Activated naive CD8-positive, alpha-beta T cell (primary cell): Measurements from ENCODE around the gene ARHGDIG.

Experiments
- H3K27ac Mint-ChIP-seq: one replicate; pipeline ENCODE4 v1.8.0; 2021; ENCODE audit warnings: mixed read lengths
- H3K27me3 Mint-ChIP-seq: one replicate; pipeline ENCODE4 v1.8.0; 2021; ENCODE audit warnings: mixed read lengths
- H3K36me3 Mint-ChIP-seq: one replicate; pipeline ENCODE4 v1.8.0; 2021; ENCODE audit warnings: mixed read lengths
- H3K4me1 Mint-ChIP-seq: one replicate; pipeline ENCODE4 v1.8.0; 2021; ENCODE audit warnings: low read depth, mixed read lengths
- H3K4me3 Mint-ChIP-seq: one replicate; pipeline ENCODE4 v1.8.0; 2021; ENCODE audit warnings: mild to moderate bottlenecking, mixed read lengths
- H3K9me3 Mint-ChIP-seq: one replicate; pipeline ENCODE4 v1.8.0; 2021; ENCODE audit warnings: low read depth, mixed read lengths

The ARHGDIG gene

GRCh38 chr16:269061-269796 is 11.2 kb upstream of the ARHGDIG start:
- no peaks in the 10 kb centered on the region for H3K36me3 Mint-ChIP-seq
- no peak overlapping the region for H3K27ac Mint-ChIP-seq
- H3K4me1 Mint-ChIP-seq, result no peaks in the 10 kb centered on the region
- no peak overlapping the region for H3K4me3 Mint-ChIP-seq
- H3K27me3 Mint-ChIP-seq, result no peaks in the 10 kb centered on the region
- no peaks in the 10 kb centered on the region for H3K9me3 Mint-ChIP-seq

- Mint-ChIP-seq H3K27ac (no peak overlapping the region), H3K4me3 (no peak overlapping the region), H3K9me3 (no peaks in the 10 kb centered on the region), H3K4me1 (no peaks in the 10 kb centered on the region), H3K36me3 (no peaks in the 10 kb centered on the region), H3K27me3 (no peaks in the 10 kb centered on the region)
Measured at GRCh38 chr16:270381-271255, 9.8 kb upstream of the ARHGDIG start.

- no peak overlapping the region for H3K27ac Mint-ChIP-seq
- H3K4me1 Mint-ChIP-seq, result peaks cover 4% of the 10 kb centered on the region
- no peak overlapping the region for H3K4me3 Mint-ChIP-seq
- H3K9me3 Mint-ChIP-seq, result no peaks in the 10 kb centered on the region
- no peaks in the 10 kb centered on the region for H3K36me3 Mint-ChIP-seq
- H3K27me3 Mint-ChIP-seq, result peaks cover 3% of the 10 kb centered on the region
Measured at GRCh38 chr16:272633-273546, 7.5 kb upstream of the ARHGDIG start.

DNA sequence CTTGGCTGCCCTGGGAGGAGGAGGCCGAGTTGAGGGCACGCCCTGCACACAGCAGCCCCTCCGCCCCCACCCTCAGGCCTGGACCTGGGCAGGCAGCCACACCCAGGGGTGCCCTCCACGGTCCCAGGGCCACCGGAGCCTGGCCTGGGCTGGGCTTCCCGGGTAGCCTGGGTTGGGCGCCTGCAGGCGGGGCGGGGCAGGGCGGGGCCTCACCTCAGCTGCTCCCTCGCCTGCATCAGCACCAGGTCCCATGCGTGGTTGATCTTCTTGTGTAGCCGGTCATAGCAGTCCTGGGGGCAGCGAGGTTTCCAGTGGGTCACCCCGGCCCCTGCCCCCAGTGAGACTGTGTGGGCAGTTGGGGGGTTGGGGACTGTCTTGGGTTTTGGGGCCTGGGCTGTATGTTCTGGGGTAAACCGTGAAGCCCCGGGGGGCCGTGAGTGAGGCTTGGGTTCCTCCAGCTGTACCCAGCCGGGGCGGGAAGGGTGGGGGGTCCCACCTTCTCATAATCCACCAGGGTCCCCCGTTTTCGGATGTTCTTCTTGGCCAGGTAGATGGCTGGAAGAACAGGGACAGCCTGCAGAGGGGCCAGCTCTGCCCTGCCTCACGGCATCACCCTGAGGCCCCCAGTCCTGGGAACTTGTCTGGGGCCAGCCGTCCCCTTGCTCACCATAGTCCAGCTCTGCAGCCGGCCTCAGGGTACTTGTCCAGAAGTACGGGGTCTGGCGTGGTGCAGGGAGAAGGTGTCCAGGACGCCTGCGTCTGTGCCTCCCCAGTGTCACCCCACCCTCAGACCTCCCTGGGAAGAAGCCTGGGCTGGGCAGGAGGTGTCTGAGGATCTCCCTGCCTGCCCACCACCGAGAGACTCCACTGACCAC is 6.6 kb upstream of the ARHGDIG start:
- no peaks in the 10 kb centered on the region for H3K9me3 Mint-ChIP-seq
- no peak overlapping the region for H3K27ac Mint-ChIP-seq
- no peak overlapping the region for H3K4me3 Mint-ChIP-seq
- H3K36me3 Mint-ChIP-seq, result no peaks in the 10 kb centered on the region
- peaks cover 4% of the 10 kb centered on the region for H3K4me1 Mint-ChIP-seq
- H3K27me3 Mint-ChIP-seq, result peaks cover 3% of the 10 kb centered on the region

DNA sequence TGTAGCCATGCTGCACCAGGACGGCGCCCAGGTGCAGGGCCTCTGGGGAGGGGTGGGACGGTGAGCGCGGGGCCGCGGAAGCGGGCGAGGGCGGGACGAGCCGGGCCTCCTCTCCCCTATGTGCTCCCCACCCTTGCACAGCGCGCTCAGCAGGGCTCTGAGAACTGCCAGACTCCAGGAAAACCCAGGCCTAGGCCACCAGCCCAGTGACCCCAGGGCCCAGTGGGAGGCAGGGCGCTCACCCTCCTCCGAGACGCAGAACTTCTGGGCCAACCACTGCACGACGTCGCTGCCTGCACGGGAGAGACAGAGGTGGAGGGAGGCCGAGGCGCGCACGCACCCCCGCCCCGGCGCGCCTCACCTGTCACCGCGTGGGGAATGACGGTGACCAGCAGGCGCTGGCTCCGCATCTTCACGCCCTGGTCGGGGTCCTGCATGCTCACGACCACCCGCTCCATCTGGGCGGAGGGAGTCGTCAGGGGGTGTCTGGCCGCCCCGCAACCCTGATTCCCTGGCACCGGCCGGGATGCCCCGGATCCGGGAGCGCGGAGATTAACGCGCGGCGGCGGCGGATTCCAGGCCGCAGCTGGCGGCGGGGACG is 5.2 kb upstream of the ARHGDIG start:
- Mint-ChIP-seq H3K4me3 (peak overlapping the region; percentile 64), H3K9me3 (no peaks in the 10 kb centered on the region), H3K36me3 (no peaks in the 10 kb centered on the region), H3K27me3 (peaks cover 5% of the 10 kb centered on the region), H3K4me1 (peaks cover 8% of the 10 kb centered on the region), H3K27ac (no peak overlapping the region)

- H3K27me3 Mint-ChIP-seq, result peaks cover 5% of the 10 kb centered on the region
Measured at GRCh38 chr16:275786-276232, 4.6 kb upstream of the ARHGDIG start, which contains the start of gene RGS11. Gene RGS11 (minus strand): TSS chr16:275944. CDS start chr16:275911, 33 bp downstream.

GRCh38 chr16:276426-277077 is 3.8 kb upstream of the ARHGDIG start:
- Mint-ChIP-seq H3K27ac (no peak overlapping the region), H3K9me3 (no peaks in the 10 kb centered on the region), H3K4me3 (peak overlapping the region; percentile 73), H3K27me3 (peaks cover 5% of the 10 kb centered on the region), H3K4me1 (peaks cover 8% of the 10 kb centered on the region), H3K36me3 (no peaks in the 10 kb centered on the region)

More at GRCh38 chr16:275786-276232, 4.6 kb upstream of the ARHGDIG start, which contains the start of gene RGS11:
- H3K4me1 Mint-ChIP-seq, result peaks cover 8% of the 10 kb centered on the region
- H3K27ac Mint-ChIP-seq, result no peak within 1 kb of the TSS
- H3K9me3 Mint-ChIP-seq, result no peaks in the 10 kb centered on the region
- H3K36me3 Mint-ChIP-seq, result no peaks in the 10 kb centered on the region
- peak within 1 kb of the TSS; percentile 73 for H3K4me3 Mint-ChIP-seq

GRCh38 chr16:278863-279366 is 1.5 kb upstream of the ARHGDIG start:
- Mint-ChIP-seq H3K27me3 (peaks cover 6% of the 10 kb centered on the region), H3K9me3 (no peaks in the 10 kb centered on the region), H3K4me1 (peaks cover 8% of the 10 kb centered on the region), H3K27ac (no peak overlapping the region), H3K36me3 (no peaks in the 10 kb centered on the region), H3K4me3 (peak overlapping the region; percentile 0)

DNA sequence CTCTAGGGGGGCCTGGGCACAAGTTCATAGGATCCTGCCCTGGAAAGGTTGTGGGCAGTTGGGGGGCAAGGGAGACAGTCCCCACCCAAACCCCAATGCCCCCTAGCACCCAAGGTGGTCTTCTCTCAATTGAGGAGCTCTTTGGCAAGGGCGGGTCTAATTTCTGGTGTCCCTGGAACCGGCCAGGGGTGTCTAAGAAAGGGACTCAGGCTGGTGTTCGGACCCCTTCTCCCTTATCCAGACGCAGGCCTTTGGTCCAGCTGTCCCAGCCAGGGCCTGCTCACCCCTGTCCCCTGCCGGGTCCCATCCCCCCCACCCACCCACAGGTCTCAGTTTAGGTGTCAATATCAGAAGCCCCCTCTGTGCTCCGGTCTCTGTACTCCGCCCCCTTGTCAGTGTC is 860 bp upstream of the ARHGDIG start:
- Mint-ChIP-seq H3K27me3 (peaks cover 6% of the 10 kb centered on the region), H3K4me3 (peak overlapping the region; percentile 0), H3K36me3 (no peaks in the 10 kb centered on the region), H3K9me3 (no peaks in the 10 kb centered on the region), H3K27ac (no peak overlapping the region), H3K4me1 (peaks cover 8% of the 10 kb centered on the region)

DNA sequence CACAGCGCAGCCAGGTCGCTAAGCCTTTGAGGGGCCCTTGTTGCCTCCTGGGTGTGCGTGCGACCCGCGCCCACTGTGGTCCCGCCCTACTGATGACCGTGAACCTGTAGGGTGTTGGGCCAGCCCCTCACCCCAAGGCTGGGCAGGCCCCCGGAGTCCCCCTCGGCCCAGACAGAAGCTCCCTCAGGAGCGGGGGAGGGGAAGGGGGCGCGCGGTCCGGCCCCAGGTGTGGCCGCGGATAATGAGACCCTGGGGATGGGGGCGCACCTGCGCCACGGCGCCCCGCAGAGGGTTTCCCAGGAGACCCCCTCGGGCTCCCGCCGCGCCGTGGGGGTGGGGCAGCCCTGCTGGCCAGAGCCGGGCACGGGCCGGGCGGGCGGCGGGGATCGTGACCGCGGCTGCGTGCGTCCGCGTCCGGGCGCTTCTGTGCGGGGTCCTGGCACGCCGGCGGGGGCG is 358 bp upstream of the ARHGDIG start:
- peaks cover 6% of the 10 kb centered on the region for H3K27me3 Mint-ChIP-seq
- H3K4me3 Mint-ChIP-seq, result no peak overlapping the region
- no peak overlapping the region for H3K27ac Mint-ChIP-seq
- no peaks in the 10 kb centered on the region for H3K36me3 Mint-ChIP-seq
- peaks cover 8% of the 10 kb centered on the region for H3K4me1 Mint-ChIP-seq
- no peaks in the 10 kb centered on the region for H3K9me3 Mint-ChIP-seq

GRCh38 chr16:280991-281659 is 734 bp downstream of the ARHGDIG start:
- Mint-ChIP-seq H3K9me3 (no peaks in the 10 kb centered on the region), H3K36me3 (no peaks in the 10 kb centered on the region), H3K27ac (no peak overlapping the region), H3K27me3 (peaks cover 6% of the 10 kb centered on the region), H3K4me3 (peak overlapping the region; percentile 27), H3K4me1 (peaks cover 8% of the 10 kb centered on the region)

DNA sequence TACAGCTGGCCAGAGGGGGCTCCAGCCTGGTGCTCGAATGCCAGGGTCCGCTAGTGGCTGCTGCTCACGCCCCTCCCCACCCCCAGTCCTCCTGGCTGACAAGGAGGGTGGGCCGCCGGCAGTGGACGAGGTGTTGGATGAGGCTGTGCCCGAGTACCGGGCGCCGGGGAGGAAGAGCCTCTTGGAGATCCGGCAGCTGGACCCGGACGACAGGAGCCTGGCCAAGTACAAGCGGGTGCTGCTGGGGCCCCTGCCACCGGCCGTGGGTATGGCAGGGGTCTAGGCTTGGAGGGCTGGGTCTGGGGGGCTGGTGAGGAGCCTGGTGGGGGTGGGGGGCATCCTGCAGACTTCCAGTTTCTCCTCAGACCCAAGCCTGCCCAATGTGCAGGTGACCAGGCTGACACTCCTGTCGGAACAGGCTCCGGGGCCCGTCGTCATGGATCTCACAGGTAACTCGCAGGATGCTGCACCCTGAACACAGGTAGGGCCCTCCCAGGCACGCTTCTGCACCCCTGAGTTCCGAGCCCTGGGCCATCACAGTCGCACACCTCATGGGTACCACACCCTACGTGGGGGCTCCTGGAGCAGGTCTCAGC is 1.4 kb downstream of the ARHGDIG start:
- Mint-ChIP-seq H3K27ac (no peak overlapping the region), H3K27me3 (peaks cover 4% of the 10 kb centered on the region), H3K9me3 (no peaks in the 10 kb centered on the region), H3K36me3 (no peaks in the 10 kb centered on the region), H3K4me1 (peaks cover 5% of the 10 kb centered on the region), H3K4me3 (no peak overlapping the region)
